Ascending aorta (tissue), 2 donors: ENCODE measurements around the gene ZNF385B. TPM values are rescaled to one million over a fixed set of nuclear protein-coding genes. Genes with fewer than 3 reads are reported as not detected.

Experiments
- DNase-seq, 2 donors: peaks; one replicate each; pipeline ENCODE4 v3.0.0-alpha.2; 2019; ENCODE audit warnings: low spot score in 2 of 2
- H3K27ac ChIP-seq, 2 donors: fragments of 200-600 bp; sonication (generic); one replicate each; pipeline ENCODE4 v1.5.1; 2016 to 2017; ENCODE audit warnings: mild to moderate bottlenecking in 1 of 2
- H3K27me3 ChIP-seq: fragments of 200-600 bp; sonication (generic); one replicate; pipeline ENCODE4 v1.5.1; 2017
- H3K36me3 ChIP-seq, 2 donors: fragments of 200-600 bp; sonication (generic); one replicate each; pipeline ENCODE4 v1.5.1; 2016
- H3K4me1 ChIP-seq, 2 donors: fragments of 200-600 bp; sonication (generic); one replicate each; pipeline ENCODE4 v1.5.1; 2016 to 2017; ENCODE audit warnings: mild to moderate bottlenecking in 1 of 2
- H3K4me3 ChIP-seq, 2 donors: fragments of 200-600 bp; sonication (generic); one replicate each; pipeline ENCODE4 v1.5.1; 2016 to 2017; ENCODE audit warnings: mild to moderate bottlenecking in 1 of 2
- H3K9me3 ChIP-seq, 2 donors: fragments of 200-600 bp; sonication (generic); one replicate each; pipeline ENCODE4 v1.5.1; 2016
- intact Hi-C: fragments of 100-400 bp; cut with DNase I; formaldehyde crosslinking; loops from one replicate; pipeline ENCODE4 v1.15.1; 2023
- total RNA-seq: library from RNA; depleted of rRNA; stranded (reverse); fragments of >200 nt; gene quantifications from one replicate; pipeline ENCODE4 v1.1.0, GENCODE V29; 2016
- TF ChIP-seq, protein P1 (sequence below), 3 experiments: fragments of 200-600 bp in 2 of 3; fragments of 450-650 bp in 1 of 3; sonication (generic) in 2 of 3; IDR thresholded peaks; one replicate each; pipeline ENCODE4 v1.5.1; 2016 to 2019; ENCODE audit warnings: antibody characterized with exemption in 3 of 3, mild to moderate bottlenecking in 1 of 3, moderate library complexity in 1 of 3

The ZNF385B gene
- total RNA-seq, 1 donor from 2014 or later = 0.21 TPM

DNA sequence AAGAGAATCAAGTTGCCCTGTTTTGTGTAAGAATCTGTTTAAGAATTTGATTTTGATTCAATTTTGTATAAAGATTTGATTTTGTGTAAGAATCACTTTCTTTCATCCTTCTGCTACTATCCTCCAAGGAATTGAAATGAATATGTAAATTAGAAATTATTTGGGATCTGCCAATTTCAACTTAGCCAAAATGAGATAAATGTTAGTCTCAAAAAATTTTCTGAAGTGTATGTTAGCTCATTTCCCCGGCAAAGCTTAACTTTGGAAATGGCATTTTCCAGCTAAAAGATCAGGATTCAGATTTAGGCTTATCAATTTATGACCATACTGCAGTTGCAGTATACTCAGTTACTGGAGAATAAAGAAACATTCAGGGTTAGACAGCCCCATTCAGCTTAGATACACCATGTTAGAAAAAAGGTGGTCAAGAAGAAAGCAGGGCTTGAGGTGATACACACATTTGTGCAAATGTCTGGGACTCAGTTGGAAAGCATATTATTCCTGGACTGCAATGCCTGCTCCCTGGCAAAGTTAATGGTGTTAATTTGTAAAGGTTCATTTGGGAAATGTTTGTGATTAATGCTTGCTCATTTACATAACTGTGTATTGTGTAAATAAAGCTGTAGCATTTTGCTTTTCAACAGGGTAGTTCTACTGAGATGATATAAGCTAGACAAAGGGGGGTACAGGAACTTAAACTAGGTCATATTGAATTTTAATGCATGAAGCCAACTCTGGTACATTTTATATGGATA, 349.0 kb downstream of the ZNF385B start:
- Histone ChIP-seq H3K9me3 (no peaks in the 10 kb centered on the region), H3K27me3 (no peaks in the 10 kb centered on the region), H3K4me1 (no peaks in the 10 kb centered on the region), H3K36me3 (no peaks in the 10 kb centered on the region), H3K27ac (no peak overlapping the region), H3K4me3 (no peak overlapping the region)
- intact Hi-C loops = no loop called here
- TF ChIP-seq, protein P1, sequence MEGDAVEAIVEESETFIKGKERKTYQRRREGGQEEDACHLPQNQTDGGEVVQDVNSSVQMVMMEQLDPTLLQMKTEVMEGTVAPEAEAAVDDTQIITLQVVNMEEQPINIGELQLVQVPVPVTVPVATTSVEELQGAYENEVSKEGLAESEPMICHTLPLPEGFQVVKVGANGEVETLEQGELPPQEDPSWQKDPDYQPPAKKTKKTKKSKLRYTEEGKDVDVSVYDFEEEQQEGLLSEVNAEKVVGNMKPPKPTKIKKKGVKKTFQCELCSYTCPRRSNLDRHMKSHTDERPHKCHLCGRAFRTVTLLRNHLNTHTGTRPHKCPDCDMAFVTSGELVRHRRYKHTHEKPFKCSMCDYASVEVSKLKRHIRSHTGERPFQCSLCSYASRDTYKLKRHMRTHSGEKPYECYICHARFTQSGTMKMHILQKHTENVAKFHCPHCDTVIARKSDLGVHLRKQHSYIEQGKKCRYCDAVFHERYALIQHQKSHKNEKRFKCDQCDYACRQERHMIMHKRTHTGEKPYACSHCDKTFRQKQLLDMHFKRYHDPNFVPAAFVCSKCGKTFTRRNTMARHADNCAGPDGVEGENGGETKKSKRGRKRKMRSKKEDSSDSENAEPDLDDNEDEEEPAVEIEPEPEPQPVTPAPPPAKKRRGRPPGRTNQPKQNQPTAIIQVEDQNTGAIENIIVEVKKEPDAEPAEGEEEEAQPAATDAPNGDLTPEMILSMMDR (IDR thresholded peaks at IDR 0.05) = no peak
- DNase-seq = no peak

DNA sequence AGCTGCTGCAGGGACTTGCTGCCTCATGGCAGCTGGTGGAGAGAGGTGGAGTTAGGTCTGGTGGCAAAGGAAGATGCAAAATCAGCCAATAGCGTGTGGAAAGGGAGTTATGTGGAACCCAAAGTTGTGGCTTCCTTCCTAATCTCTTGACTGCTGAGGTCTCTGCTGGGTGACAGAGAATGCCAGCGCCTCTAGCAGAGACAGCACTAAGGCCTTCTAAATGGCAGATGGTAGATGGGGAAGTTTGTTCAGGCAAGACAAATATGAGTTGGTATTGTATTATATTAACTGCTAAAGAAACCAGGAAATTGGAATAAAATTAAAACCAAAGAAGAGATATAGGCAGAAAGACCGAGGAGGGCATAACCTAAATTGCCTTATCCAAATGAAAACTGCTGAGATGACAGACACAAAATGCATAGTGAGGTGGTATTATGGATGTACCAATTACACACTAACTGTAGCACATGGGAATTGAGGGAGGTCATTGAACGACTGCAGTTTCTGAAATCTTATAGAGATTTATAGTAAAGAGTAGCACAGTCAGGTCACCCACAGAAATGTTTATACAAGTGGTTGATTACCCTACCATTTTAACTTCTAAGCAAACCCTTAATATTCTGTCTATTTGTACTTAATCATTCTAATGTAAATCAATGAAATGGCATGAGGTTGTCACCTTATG, 350.2 kb downstream of the ZNF385B start:
- no peak for DNase-seq

DNA sequence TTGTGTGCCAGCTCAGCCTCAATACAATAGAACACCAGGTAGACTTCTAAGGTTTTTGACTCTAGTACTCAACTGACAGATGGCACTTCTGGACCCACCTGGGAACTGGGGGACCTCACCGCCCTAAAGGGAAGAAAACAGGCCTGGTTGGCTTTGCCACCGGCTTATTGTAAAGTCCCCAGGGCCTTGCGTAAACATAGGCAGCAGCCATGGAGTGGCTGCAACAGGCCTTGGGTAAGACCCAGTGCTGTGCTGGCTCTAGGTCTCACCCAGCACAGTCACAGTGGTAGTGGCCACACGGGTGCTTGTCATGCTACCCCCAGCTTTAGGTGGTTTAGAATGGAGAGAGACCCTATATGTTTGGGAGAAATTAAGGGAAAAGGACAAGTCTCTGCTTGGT, 366.1 kb downstream of the ZNF385B start:
- no peak overlapping the region for H3K27ac ChIP-seq
- DNase-seq = no peak
- no peaks in the 10 kb centered on the region for H3K36me3 ChIP-seq
- intact Hi-C loops = no loop called here
- TF ChIP-seq, protein P1 (IDR thresholded peaks at IDR 0.05) = no peak
- H3K4me3 ChIP-seq = no peak overlapping the region
- H3K27me3 ChIP-seq = no peaks in the 10 kb centered on the region
- no peaks in the 10 kb centered on the region for H3K9me3 ChIP-seq
- no peaks in the 10 kb centered on the region for H3K4me1 ChIP-seq

More for the DNA sequence above, 350.2 kb downstream of the ZNF385B start:
- no peaks in the 10 kb centered on the region for H3K36me3 ChIP-seq
- no peak overlapping the region for H3K27ac ChIP-seq
- H3K27me3 ChIP-seq = no peaks in the 10 kb centered on the region
- H3K4me1 ChIP-seq = no peaks in the 10 kb centered on the region
- no peak overlapping the region for H3K4me3 ChIP-seq
- no peaks in the 10 kb centered on the region for H3K9me3 ChIP-seq
- intact Hi-C loops = no loop called here
- TF ChIP-seq, protein P1 (IDR thresholded peaks at IDR 0.05) = no peak

DNA sequence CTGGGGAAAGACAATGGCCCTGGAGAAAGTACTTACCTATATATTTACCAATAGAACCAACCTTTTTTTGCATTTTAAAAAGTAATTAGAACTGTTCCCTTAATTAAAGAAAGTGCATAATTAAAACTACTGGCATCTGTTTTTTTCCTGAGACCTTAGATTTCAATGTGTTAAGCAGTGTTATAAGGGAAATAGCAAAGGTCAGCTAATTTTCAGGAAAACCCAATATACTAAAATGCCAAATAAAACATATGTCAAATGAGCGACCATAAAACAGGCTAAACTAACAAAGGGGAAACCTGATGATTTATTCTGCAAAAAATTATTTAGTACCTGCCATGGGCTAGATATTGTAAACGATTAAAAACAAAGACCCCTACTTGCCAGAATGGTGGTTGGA, 372.8 kb downstream of the ZNF385B start:
- no peaks in the 10 kb centered on the region for H3K36me3 ChIP-seq
- H3K27me3 ChIP-seq = no peaks in the 10 kb centered on the region
- intact Hi-C loops = no loop called here
- no peak overlapping the region for H3K4me3 ChIP-seq
- no peak overlapping the region for H3K27ac ChIP-seq
- TF ChIP-seq, protein P1 (IDR thresholded peaks at IDR 0.05) = no peak
- H3K9me3 ChIP-seq = no peaks in the 10 kb centered on the region
- no peak for DNase-seq
- no peaks in the 10 kb centered on the region for H3K4me1 ChIP-seq

DNA sequence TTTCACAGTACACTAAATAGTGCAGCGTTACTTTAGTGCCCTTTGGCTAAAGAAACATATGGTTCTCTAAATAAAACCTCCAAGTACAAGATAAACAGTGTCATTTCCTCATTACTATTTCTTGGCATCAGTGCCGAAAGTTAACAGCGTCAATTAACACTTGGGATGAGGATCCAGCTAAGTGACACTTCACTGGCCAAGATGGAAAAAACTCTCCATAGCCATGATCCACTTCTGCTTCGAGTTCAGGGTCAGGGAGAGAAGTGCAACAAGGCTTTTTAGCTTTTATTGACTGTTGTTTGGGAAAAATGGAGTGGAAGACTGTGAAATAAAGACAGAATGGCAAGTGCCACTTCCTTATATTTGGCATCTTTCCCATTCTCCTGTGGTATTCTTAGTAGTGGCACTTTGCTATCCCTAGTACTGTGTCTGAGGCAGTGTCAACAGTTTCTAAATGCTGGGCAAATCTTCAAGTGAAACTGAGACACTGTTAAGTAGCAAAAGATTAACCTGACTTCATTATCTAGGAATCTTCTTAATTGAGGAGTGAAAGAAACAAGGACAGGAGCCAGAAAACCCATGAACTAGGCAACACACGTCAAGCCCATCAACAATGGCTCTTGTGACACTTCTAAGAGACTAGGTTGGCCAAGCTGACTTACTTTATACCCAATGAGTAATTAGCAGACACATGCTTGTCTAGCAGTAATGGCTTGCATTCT, 374.2 kb downstream of the ZNF385B start:
- DNase-seq = no peak
- H3K4me1 ChIP-seq = no peaks in the 10 kb centered on the region
- intact Hi-C loops = no loop called here
- H3K27ac ChIP-seq = no peak overlapping the region
- H3K9me3 ChIP-seq = no peaks in the 10 kb centered on the region
- no peaks in the 10 kb centered on the region for H3K36me3 ChIP-seq
- no peak overlapping the region for H3K4me3 ChIP-seq
- H3K27me3 ChIP-seq = no peaks in the 10 kb centered on the region
- TF ChIP-seq, protein P1 (IDR thresholded peaks at IDR 0.05) = no peak
